Kidney epithelial cell (primary cell): ENCODE results near the gene CCT8. TPM values are rescaled to one million over a fixed set of nuclear protein-coding genes. Genes with fewer than 3 reads are reported as not detected.
A peak's percentile ranks its signal among the peaks of the same experiment; 100 is the strongest.

Source experiments
- DNase-seq: peaks from one replicate; pipeline ENCODE4 v3.0.0-alpha.2; 2010; ENCODE audit warnings: low read depth
- H3K27me3 ChIP-seq: 2 replicates; pipeline ENCODE4 v1.6.0; 2011; ENCODE audit warnings: low read length; ENCODE audit not compliant: control insufficient read depth, insufficient read depth
- H3K36me3 ChIP-seq: 2 replicates; pipeline ENCODE4 v1.5.1; 2011; ENCODE audit warnings: low read length; ENCODE audit not compliant: control insufficient read depth, insufficient read depth
- H3K4me3 ChIP-seq: 2 replicates; pipeline ENCODE4 v1.5.1; 2011; ENCODE audit warnings: low read depth, mild to moderate bottlenecking, control low read depth, low read length
- CTCF ChIP-seq: IDR thresholded peaks from 2 replicates; pipeline ENCODE4 v1.5.1; 2011; ENCODE audit warnings: mild to moderate bottlenecking, moderate library complexity, low read length, control low read depth, inconsistent platforms; ENCODE audit not compliant: insufficient read depth, poor library complexity, severe bottlenecking
- total RNA-seq: library from RNA; depleted of rRNA; stranded (reverse); fragments of >200 nt; gene quantifications from 2 replicates; pipeline ENCODE4 v1.2.3, GENCODE V29; 2015

Gene CCT8
- total RNA-seq, 1 donor from 2014 or later, result 175 TPM

- TF ChIP-seq CTCF, result no peak
- no peak overlapping the region for H3K4me3 ChIP-seq
- H3K27me3 ChIP-seq, result no peaks in the 10 kb centered on the region
- DNase-seq, result peak; percentile 43
- no peaks in the 10 kb centered on the region for H3K36me3 ChIP-seq
These were observed 31.8 kb upstream of the CCT8 start for GRCh38 chr21:29105218-29105617.

GRCh38 chr21:29104239-29104708 is 30.8 kb upstream of the CCT8 start:
- no peaks in the 10 kb centered on the region for H3K27me3 ChIP-seq
- no peak for DNase-seq
- no peak overlapping the region for H3K4me3 ChIP-seq
- no peak for TF ChIP-seq CTCF
- H3K36me3 ChIP-seq, result no peaks in the 10 kb centered on the region

- Histone ChIP-seq H3K4me3 (no peak overlapping the region), H3K36me3 (no peaks in the 10 kb centered on the region), H3K27me3 (no peaks in the 10 kb centered on the region)
- no peak for TF ChIP-seq CTCF
- no peak for DNase-seq
These were observed 29.4 kb upstream of the CCT8 start for GRCh38 chr21:29102791-29103257.

GRCh38 chr21:29098156-29098555 is 24.7 kb upstream of the CCT8 start:
- no peak for TF ChIP-seq CTCF
- no peak overlapping the region for H3K4me3 ChIP-seq
- DNase-seq, result no peak
- no peaks in the 10 kb centered on the region for H3K36me3 ChIP-seq
- H3K27me3 ChIP-seq, result no peaks in the 10 kb centered on the region

GRCh38 chr21:29096218-29097015 is 23.0 kb upstream of the CCT8 start:
- DNase-seq, result no peak
- H3K27me3 ChIP-seq, result no peaks in the 10 kb centered on the region
- no peak overlapping the region for H3K4me3 ChIP-seq
- TF ChIP-seq CTCF, result no peak
- H3K36me3 ChIP-seq, result no peaks in the 10 kb centered on the region
